ENCODE results near the gene ZNF473.

The ZNF473 gene

DNA sequence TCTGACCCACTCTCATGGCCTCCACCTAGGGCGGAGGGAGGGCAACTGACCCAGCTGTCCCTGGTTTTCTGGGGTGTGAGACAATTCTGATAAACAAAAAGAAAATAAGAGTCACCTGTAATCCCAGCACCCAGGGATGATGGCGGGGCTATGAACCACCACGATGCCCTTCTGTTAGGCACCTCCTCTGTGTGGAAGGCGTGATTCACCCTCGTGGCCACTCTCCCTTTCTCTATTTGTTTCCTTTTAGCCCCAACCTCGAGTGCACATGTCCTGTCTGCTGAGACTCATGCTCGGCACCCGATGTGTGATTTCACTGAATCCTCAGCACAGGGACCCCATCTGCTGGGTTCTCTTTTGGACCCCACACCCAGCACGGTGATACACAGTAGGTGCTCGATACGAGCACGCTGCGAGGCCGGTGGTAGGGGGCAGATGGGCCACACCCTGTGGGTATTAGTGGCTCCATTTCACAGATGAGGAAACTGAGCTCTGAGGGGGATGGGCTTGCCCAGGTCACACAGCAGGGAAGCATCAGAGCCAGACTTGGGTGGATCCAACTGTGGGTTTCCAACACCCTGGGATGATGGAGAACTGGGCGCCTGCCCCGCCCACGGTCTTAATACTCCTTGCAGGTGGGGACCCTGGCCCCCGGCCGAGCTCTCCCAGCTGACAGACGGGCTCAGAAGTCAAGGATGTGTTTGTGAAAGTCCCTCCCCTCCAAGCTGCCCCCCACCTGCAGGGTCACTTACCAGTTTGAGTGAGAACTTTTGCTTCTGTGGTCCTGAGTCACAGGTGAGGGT is 25.6 kb upstream of the ZNF473 start:
- H3K4me1 Mint-ChIP-seq, result peaks cover 50% of the 10 kb centered on the region
- no peak overlapping the region for H3K4me3 Mint-ChIP-seq
- H3K9me3 Mint-ChIP-seq, result no peaks in the 10 kb centered on the region
- ATAC-seq (peak; percentile 57), DNase-seq (ENCODE audit: low spot score in 2 of 2) (no peak)
- H3K36me3 Mint-ChIP-seq, result peaks cover 91% of the 10 kb centered on the region
- peak overlapping the region; percentile 23 for H3K27ac Mint-ChIP-seq

DNA sequence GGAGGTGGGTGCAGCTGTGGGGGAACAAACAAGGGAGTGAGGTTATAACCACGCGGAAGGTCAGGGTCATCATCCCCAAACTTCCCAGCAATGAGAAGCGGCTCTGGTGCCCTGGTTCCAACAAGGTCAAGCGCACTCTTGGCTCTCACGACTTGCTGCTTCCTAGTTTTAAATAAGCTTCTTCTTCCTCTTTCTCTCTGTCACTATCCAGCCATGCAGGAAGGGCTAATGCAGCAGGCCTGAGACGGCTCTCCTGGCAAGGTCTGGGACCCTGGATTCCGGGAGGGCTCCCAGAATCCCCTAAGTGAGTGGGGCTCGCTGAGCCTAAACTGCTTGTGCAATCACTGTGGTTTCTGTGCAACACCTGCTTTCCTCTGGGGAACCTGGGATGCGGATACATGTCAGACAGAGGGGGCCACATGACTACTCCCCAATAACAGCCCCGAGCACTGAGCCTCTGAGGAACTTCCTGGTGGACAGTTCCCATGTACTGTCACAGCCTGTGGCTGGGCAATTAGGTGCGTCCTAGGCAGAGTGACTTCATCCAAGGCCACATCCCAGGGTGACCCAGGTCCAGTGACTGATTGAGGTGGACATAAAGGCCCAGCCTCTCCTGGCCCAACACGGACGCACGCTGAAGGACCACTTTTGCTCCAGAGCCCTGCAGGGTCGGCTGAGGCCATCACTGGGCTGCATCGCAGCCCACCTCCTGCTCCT is 24.8 kb upstream of the ZNF473 start:
- Mint-ChIP-seq H3K27ac (peak overlapping the region; percentile 23), H3K4me3 (no peak overlapping the region), H3K36me3 (peaks cover 91% of the 10 kb centered on the region), H3K9me3 (no peaks in the 10 kb centered on the region), H3K4me1 (peaks cover 56% of the 10 kb centered on the region)
- DNase-seq (ENCODE audit: low spot score in 2 of 2) (no peak), ATAC-seq (no peak)

DNA sequence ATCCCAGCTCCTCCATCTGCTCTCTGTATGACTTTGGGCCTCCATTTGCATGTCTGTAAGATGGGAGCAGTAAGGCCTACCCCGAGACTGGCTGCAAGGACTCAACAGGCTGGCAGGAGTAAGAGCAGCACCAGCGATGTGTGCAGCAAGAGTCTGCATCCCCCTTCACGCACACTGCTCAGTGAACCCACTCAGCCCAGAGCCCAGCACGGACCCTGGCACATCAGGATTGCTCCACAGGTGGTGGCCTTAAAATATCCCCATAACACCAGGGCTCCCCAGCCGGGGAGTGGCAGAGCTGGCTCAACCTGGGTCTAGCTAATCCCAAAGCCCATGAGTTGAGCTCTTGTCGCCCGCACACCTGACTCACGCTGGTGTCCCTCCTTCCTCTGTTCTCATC is 24.0 kb upstream of the ZNF473 start:
- DNase-seq (ENCODE audit: low spot score in 2 of 2) (no peak), ATAC-seq (no peak)
- Mint-ChIP-seq H3K4me1 (peaks cover 57% of the 10 kb centered on the region), H3K27ac (no peak overlapping the region), H3K4me3 (no peak overlapping the region), H3K9me3 (no peaks in the 10 kb centered on the region), H3K36me3 (peaks cover 91% of the 10 kb centered on the region)

DNA sequence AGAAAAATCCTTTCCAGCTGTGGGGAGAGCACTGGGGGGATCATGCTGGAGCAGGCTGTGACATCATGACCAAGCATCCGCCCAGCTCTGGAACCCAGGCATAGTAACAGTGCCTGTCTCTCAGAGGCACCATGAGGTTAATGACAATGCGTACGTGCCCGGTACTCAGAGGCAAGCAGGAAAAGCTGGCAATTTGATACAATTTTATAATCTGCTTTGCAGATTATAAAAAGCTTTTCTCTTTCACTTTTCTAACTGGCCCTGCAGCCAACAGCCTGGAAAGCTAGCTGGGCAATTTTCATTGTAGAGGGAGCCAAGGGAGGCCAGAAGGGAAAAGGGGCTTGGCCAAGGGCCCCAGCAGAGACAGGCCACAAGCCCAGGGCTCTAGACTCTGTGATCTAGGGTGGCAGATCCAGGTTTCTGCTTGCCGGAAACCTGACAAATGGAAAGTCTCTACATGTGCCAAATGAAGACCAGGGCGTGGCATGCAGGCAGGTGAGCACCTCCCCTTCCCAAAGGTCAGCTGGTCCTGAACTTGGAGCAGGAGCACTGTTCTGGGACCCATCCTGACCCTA is 23.3 kb upstream of the ZNF473 start:
- Mint-ChIP-seq H3K27ac (no peak overlapping the region), H3K36me3 (peaks cover 91% of the 10 kb centered on the region), H3K9me3 (no peaks in the 10 kb centered on the region), H3K4me1 (peaks cover 62% of the 10 kb centered on the region), H3K4me3 (no peak overlapping the region)
- ATAC-seq, result no peak
- DNase-seq (ENCODE audit: low spot score in 2 of 2), result no peak

DNA sequence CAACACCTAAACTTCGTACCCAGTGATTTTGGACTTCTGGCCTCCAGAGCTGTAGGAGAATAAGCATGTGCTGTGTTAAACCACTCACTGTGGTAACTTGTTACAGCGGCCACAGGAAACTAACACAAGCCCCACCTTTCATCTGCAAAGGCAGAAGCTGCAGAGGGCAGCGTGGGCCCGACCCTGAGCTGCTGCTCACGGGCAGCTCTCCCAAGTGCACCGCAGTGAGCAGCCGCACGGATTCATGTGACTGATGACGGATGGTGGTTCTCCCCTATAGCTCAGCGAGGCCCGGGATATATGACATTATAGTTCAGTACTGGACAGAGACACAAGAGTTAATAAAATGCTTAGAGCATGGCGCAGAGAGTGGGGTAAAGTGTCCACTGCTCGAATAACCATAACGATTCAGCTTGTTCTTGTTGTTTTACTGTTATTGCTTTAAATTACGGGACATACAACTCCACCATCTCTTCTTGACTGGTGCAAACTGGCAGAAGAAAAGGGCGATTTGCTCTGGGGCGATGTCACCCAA is 22.5 kb upstream of the ZNF473 start:
- Mint-ChIP-seq H3K4me1 (peaks cover 62% of the 10 kb centered on the region), H3K27ac (no peak overlapping the region), H3K9me3 (no peaks in the 10 kb centered on the region), H3K36me3 (peaks cover 91% of the 10 kb centered on the region), H3K4me3 (peak overlapping the region; percentile 62)
- peak; percentile 12 for ATAC-seq
- DNase-seq (ENCODE audit: low spot score in 2 of 2), result no peak

DNA sequence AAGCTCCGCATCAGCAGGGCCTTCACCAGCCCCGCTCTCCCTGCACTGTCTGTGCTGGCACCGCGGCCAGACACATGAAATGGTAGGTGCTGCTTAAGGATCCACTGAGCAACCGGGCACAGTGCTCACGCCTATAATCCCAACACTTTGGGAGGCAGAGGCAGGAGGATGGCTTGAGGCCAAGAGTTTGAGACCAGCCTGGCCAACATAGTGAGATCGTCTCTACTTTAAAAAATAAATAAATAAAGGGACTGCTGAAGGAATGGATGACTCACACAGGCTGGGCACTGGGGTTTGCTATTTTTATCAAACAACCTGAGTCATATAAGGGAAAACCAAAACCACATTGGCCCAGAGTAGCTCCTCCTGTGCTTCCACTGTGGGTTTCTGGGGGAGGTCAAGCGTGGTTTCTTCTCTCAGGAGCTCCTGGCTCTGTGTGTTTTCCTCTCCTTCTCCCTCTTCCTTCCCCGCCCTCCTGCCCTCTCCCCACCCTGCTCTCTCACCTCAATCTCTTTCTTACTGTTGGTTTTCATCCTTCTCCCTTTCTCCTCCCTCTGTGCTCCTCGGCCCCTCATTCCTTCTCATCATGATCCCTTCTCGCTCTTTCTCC is 21.9 kb upstream of the ZNF473 start:
- Mint-ChIP-seq H3K9me3 (no peaks in the 10 kb centered on the region), H3K4me3 (peak overlapping the region; percentile 62), H3K27ac (peak overlapping the region; percentile 62), H3K36me3 (peaks cover 91% of the 10 kb centered on the region), H3K4me1 (peaks cover 62% of the 10 kb centered on the region)
- ATAC-seq (peak; percentile 91), DNase-seq (ENCODE audit: low spot score in 2 of 2) (peak; percentile 26 to 70)

DNA sequence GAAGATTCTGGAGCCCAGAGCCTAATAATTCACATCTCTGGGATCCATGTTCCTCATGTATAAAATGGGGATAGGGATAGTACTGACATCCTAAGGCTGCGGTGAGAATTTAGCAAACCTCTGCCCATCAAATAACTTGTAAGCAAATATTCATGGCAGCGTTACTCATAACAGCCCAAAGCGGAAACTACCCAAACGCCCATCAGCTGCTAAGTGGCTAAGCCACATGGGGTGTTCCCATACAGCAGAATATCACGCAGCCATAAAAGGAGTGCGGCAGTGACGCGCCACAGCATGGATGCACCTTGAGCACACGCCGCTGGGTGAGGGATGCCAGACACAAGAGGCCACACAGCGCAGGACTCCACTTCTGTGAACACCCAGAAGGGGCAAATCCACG is 20.4 kb upstream of the ZNF473 start:
- peak; percentile 75 for ATAC-seq
- H3K27ac Mint-ChIP-seq, result peak overlapping the region; percentile 45
- peaks cover 79% of the 10 kb centered on the region for H3K36me3 Mint-ChIP-seq
- H3K9me3 Mint-ChIP-seq, result no peaks in the 10 kb centered on the region
- no peak overlapping the region for H3K4me3 Mint-ChIP-seq
- peaks cover 56% of the 10 kb centered on the region for H3K4me1 Mint-ChIP-seq
- DNase-seq (ENCODE audit: low spot score in 2 of 2), result no peak

DNA sequence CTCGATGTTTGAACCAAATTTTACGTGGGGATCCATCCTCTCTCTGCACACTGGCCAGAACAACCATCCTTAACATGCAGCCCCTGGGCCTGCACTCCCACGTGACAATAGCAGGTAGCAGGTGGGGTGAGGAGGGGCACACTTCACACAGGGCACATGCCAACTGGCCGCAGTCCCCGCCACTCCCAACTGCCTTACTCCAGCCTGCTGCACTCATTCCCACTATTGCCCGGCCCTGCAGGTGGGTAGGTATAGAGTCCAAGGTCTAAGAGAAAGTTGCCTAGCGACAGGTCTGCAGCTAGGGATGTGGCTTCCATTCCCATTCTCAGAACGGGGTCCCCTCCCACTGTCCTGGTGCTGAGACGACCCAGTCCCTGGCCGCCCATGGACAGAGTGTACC is 18.6 kb upstream of the ZNF473 start:
- Mint-ChIP-seq H3K36me3 (peaks cover 80% of the 10 kb centered on the region), H3K27ac (peak overlapping the region; percentile 16), H3K4me3 (no peak overlapping the region), H3K9me3 (no peaks in the 10 kb centered on the region), H3K4me1 (peaks cover 43% of the 10 kb centered on the region)
- no peak for DNase-seq (ENCODE audit: low spot score in 2 of 2)
- no peak for ATAC-seq

DNA sequence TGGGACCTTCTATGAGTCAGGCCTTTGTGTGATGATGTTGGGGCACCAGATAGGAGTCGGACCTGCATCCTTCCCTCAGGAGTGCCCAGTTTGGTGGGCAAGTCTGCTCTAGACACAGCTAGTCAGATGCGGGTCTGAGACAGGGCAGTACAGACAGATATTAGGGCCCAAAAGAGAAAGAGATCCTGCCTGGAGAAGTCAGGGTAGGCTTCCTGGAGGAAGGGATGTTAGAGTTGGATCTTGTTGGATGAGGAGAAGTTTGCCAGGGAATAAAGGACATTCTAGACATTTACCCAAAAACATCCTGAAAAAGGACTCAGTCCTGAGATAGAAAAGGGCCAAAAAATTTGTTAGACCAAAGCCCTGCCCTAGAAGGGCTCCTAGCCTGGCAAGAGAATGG is 17.9 kb upstream of the ZNF473 start:
- no peak for ATAC-seq
- no peak for DNase-seq (ENCODE audit: low spot score in 2 of 2)
- Mint-ChIP-seq H3K27ac (peak overlapping the region; percentile 16), H3K9me3 (no peaks in the 10 kb centered on the region), H3K4me1 (peaks cover 35% of the 10 kb centered on the region), H3K36me3 (peaks cover 79% of the 10 kb centered on the region), H3K4me3 (no peak overlapping the region)

DNA sequence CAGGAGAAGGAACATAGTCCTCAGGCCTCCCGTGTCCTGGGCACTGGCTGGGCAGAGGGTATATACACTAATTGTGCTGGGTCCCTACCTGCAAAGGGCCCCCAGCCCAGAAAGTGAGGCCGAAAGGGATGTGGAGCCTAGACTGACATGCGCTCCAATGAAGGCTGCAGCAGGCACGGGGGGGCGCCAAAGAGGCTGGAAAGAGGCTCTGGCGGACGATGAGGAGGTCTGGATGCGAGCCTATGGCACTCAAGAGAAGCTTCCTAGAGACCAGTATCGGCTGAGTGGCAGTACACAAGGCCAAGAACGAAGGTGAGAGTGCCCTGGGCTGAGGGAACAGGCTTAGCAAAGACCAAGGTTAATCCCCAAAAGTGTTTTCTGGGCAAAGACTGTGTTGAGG is 17.3 kb upstream of the ZNF473 start:
- no peak for DNase-seq (ENCODE audit: low spot score in 2 of 2)
- no peak for ATAC-seq
- Mint-ChIP-seq H3K4me1 (peaks cover 29% of the 10 kb centered on the region), H3K27ac (peak overlapping the region; percentile 46), H3K36me3 (peaks cover 81% of the 10 kb centered on the region), H3K9me3 (no peaks in the 10 kb centered on the region), H3K4me3 (no peak overlapping the region)

DNA sequence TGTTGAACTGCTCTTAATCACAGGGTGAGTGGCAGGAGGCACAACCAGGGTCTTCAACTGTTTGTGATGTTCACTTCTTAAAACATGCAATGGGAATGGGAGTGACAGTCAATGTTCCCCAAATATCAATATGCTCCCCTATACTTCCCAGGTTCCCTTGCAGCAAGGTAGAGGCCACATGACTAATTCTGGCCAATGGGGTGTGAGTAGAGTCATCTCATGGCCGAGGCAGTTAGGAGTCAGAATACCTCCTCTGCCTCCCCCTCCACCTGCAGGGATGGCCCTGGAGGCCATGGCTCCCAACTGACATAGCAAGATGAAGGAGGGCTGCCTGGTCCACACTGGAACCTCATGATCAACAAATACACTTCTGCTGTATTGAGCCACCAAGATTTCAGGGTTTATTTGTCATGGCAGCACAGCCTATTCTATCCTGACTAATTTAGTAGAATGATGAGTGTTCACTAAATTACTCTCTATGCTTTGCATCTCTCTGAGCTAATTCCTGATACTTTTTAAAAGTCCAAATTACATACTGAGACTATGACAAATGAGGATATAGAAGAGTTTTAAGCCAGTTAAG is 9.5 kb upstream of the ZNF473 start:
- Mint-ChIP-seq H3K4me1 (peaks cover 19% of the 10 kb centered on the region), H3K36me3 (peaks cover 95% of the 10 kb centered on the region), H3K27ac (no peak overlapping the region), H3K9me3 (no peaks in the 10 kb centered on the region), H3K4me3 (no peak overlapping the region)
- DNase-seq (ENCODE audit: low spot score in 2 of 2) (no peak), ATAC-seq (no peak)

DNA sequence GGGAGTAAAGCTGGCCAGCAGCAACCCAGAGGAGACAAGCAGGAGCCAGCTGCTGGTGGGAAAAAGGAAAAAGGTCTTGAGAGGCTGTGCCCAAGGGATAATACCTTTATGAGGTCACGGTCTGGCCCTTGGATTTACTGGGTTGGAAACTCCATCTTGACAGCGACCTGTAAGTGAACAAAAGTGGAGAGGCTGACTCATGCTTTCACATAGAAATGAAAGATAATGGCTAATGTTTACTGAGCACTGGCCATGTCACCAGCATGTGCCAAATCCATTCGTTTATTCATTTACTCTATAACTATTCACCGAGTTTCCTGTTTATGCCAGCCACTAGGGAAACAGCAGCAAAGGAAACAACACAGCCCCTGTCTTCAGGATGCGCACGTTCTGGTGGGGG is 5.3 kb upstream of the ZNF473 start:
- DNase-seq (ENCODE audit: low spot score in 2 of 2) (no peak), ATAC-seq (no peak)
- Mint-ChIP-seq H3K4me3 (no peak overlapping the region), H3K36me3 (peaks cover 74% of the 10 kb centered on the region), H3K4me1 (peaks cover 34% of the 10 kb centered on the region), H3K27ac (peak overlapping the region; percentile 55), H3K9me3 (no peaks in the 10 kb centered on the region)

DNA sequence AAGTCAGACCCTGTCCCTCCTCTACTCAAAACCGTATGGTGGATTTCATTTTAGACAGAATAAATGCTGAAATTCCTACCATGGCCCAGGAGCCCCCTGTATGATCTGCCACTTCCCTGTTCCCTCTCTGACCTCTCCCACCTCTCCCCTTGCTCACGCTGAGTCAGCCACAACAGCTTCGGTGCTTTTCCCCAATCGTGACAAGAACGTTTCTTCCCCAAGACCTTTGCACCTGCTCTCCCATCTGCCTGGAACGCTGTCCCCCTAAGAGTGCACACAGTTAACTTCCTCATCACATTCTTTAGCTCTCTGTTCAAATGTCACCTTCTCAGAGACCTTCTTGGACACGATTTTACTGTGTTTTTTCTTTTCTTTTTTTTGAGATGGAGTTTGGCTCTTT is 3.0 kb upstream of the ZNF473 start:
- H3K4me3 Mint-ChIP-seq, result no peak overlapping the region
- ATAC-seq (no peak), DNase-seq (ENCODE audit: low spot score in 2 of 2) (no peak)
- peak overlapping the region; percentile 6 for H3K27ac Mint-ChIP-seq
- H3K36me3 Mint-ChIP-seq, result peaks cover 68% of the 10 kb centered on the region
- H3K4me1 Mint-ChIP-seq, result peaks cover 55% of the 10 kb centered on the region
- H3K9me3 Mint-ChIP-seq, result no peaks in the 10 kb centered on the region

DNA sequence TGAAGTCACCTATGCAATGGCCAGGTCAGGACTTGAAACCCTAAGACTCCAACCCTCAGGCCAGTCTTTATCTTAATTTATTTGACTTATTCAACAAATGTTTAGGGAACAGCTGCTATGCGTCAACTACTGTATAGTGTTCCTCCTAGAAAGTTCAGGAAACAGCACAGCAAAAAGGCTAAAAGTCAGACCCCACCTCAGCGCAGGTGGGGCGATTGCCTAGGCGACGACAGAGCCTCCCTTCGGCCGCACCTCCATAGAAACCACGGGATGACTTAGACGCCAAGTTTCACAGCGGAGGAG is 1.1 kb upstream of the ZNF473 start:
- DNase-seq (ENCODE audit: low spot score in 2 of 2) (no peak), ATAC-seq (no peak)
- Mint-ChIP-seq H3K9me3 (no peaks in the 10 kb centered on the region), H3K27ac (peak overlapping the region; percentile 99), H3K4me3 (peak overlapping the region; percentile 96), H3K36me3 (peaks cover 58% of the 10 kb centered on the region), H3K4me1 (peaks cover 55% of the 10 kb centered on the region)

Measured in stimulated activated effector memory CD8-positive, alpha-beta T cell treated with anti-CD3 and anti-CD28 coated beads, Interleukin-12 subunit alpha, Interleukin-12 subunit beta, amount 100 ng/mL, for 72 hours (primary cell).